GM23338 (cell line): Measurements from ENCODE around the gene FUT3. TPM values are rescaled to one million over a fixed set of nuclear protein-coding genes. Genes with fewer than 3 reads are reported as not detected.

Experiments used
- ATAC-seq: fragments of 200-7000 bp; cut with Tn5 transposase; 3 replicates; pipeline ENCODE4 v1.9.1; 2020
- DNase-seq: peaks from one replicate; pipeline ENCODE4 v3.0.0-alpha.2; 2015; ENCODE audit warnings: low spot score
- H2AFZ ChIP-seq: fragments of 200-600 bp; sonication (generic); 2 replicates; pipeline ENCODE4 v1.8.0; 2016; ENCODE audit warnings: antibody characterized with exemption, mild to moderate bottlenecking, moderate library complexity
- H3F3A ChIP-seq: fragments of 200-600 bp; sonication (generic); replicated peaks from 2 replicates; pipeline ENCODE4 v1.8.0; 2017; ENCODE audit warnings: antibody characterized with exemption, mixed run types, low read depth
- H3K27ac ChIP-seq: fragments of 200-600 bp; sonication (generic); 2 replicates; pipeline ENCODE4 v1.6.1; 2016; ENCODE audit warnings: low read depth
- H3K27me3 ChIP-seq: fragments of 200-600 bp; sonication (generic); 2 replicates; pipeline ENCODE4 v1.8.0; 2016; ENCODE audit warnings: mild to moderate bottlenecking, mixed run types, moderate library complexity; ENCODE audit not compliant: insufficient read depth
- H3K36me3 ChIP-seq: fragments of 200-600 bp; sonication (generic); 2 replicates; pipeline ENCODE4 v1.8.0; 2016; ENCODE audit warnings: mild to moderate bottlenecking; ENCODE audit not compliant: insufficient read depth
- H3K4me1 ChIP-seq: fragments of 200-600 bp; sonication (generic); 2 replicates; pipeline ENCODE4 v1.8.0; 2016; ENCODE audit warnings: mild to moderate bottlenecking, moderate library complexity; ENCODE audit not compliant: insufficient read depth
- H3K4me2 ChIP-seq: fragments of 200-600 bp; sonication (generic); 2 replicates; pipeline ENCODE4 v1.7.1; 2017; ENCODE audit warnings: mixed run types
- H3K4me3 ChIP-seq: fragments of 200-600 bp; sonication (generic); 2 replicates; pipeline ENCODE4 v1.6.1; 2016; ENCODE audit warnings: mixed run types
- H3K79me2 ChIP-seq: fragments of 200-600 bp; sonication (generic); replicated peaks from 2 replicates; pipeline ENCODE4 v1.8.0; 2017; ENCODE audit warnings: mild to moderate bottlenecking; ENCODE audit not compliant: insufficient read depth
- H3K9me2 ChIP-seq: fragments of 200-600 bp; sonication (generic); 2 replicates; pipeline ENCODE4 v1.8.0; 2017; ENCODE audit not compliant: insufficient read depth
- H4K20me1 ChIP-seq: fragments of 200-600 bp; sonication (generic); replicated peaks from 2 replicates; pipeline ENCODE4 v1.8.0; 2017; ENCODE audit warnings: mild to moderate bottlenecking; ENCODE audit not compliant: insufficient read depth
- H3K27ac Mint-ChIP-seq: 2 replicates; pipeline ENCODE4 v1.8.0; 2020; ENCODE audit warnings: inconsistent platforms, mild to moderate bottlenecking, moderate library complexity, mixed read lengths
- H3K27me3 Mint-ChIP-seq: 3 replicates; pipeline ENCODE4 v1.8.0; 2022; ENCODE audit warnings: low read depth, mild to moderate bottlenecking, moderate library complexity, mixed read lengths, inconsistent platforms; ENCODE audit not compliant: insufficient read depth, poor library complexity
- H3K36me3 Mint-ChIP-seq: 3 replicates; pipeline ENCODE4 v1.8.0; 2021; ENCODE audit warnings: low read depth, mild to moderate bottlenecking, inconsistent platforms, moderate library complexity, mixed read lengths
- H3K4me1 Mint-ChIP-seq: 3 replicates; pipeline ENCODE4 v1.8.0; 2020; ENCODE audit warnings: mild to moderate bottlenecking, inconsistent platforms, mixed read lengths
- H3K4me3 Mint-ChIP-seq: 3 replicates; pipeline ENCODE4 v1.8.0; 2021; ENCODE audit warnings: moderate library complexity, mild to moderate bottlenecking, inconsistent platforms, mixed read lengths
- H3K9me3 Mint-ChIP-seq: 3 replicates; pipeline ENCODE4 v1.8.0; 2020; ENCODE audit warnings: moderate library complexity, mild to moderate bottlenecking, inconsistent platforms, mixed read lengths
- CREB1 ChIP-seq: fragments of 250-450 bp; sonication (Bioruptor Pico); IDR thresholded peaks from 2 replicates; pipeline ENCODE4 v1.5.0; 2020; ENCODE audit warnings: low read depth, mild to moderate bottlenecking, moderate library complexity
- EZH2 ChIP-seq: fragments of 200-600 bp; sonication (generic); IDR thresholded peaks from one replicate; pipeline ENCODE4 v1.8.0; 2017; ENCODE audit warnings: antibody characterized with exemption, mild to moderate bottlenecking, low read depth; ENCODE audit not compliant: unreplicated experiment
- EZH2phosphoT487 ChIP-seq: fragments of 200-600 bp; sonication (generic); IDR thresholded peaks from one replicate; pipeline ENCODE4 v1.8.1; 2018; ENCODE audit warnings: antibody characterized with exemption; ENCODE audit not compliant: unreplicated experiment
- JUNB ChIP-seq: IDR thresholded peaks from one replicate; pipeline ENCODE4 v1.6.1; 2016; ENCODE audit warnings: antibody characterized with exemption; ENCODE audit not compliant: unreplicated experiment
- NANOG ChIP-seq: IDR thresholded peaks from 2 replicates; pipeline ENCODE4 v1.6.1; 2016; ENCODE audit warnings: antibody characterized with exemption, borderline replicate concordance
- POLR2AphosphoS5 ChIP-seq: IDR thresholded peaks from 2 replicates; pipeline ENCODE4 v1.6.1; 2016; ENCODE audit warnings: antibody characterized with exemption, low read depth
- STAT1 ChIP-seq: IDR thresholded peaks from one replicate; pipeline ENCODE4 v1.6.1; 2016; ENCODE audit warnings: antibody characterized with exemption; ENCODE audit not compliant: unreplicated experiment
- ZNF114 ChIP-seq: fragments of 250-450 bp; sonication (Bioruptor Pico); IDR thresholded peaks from 2 replicates; pipeline ENCODE4 v1.5.0; 2020; ENCODE audit warnings: mild to moderate bottlenecking, moderate library complexity
- ZNF331 ChIP-seq: fragments of 250-450 bp; sonication (Bioruptor Pico); IDR thresholded peaks from 2 replicates; pipeline ENCODE4 v1.5.0; 2020; ENCODE audit warnings: low read depth, mild to moderate bottlenecking, moderate library complexity
- ZNF462 ChIP-seq: fragments of 250-450 bp; sonication (Bioruptor Pico); IDR thresholded peaks from 2 replicates; pipeline ENCODE4 v1.5.0; 2020; ENCODE audit warnings: mild to moderate bottlenecking, moderate library complexity
- polyA plus RNA-seq: library from polyadenylated mRNA; unstranded; fragments of >200 nt; fragmentation: Nextera tagmentation; extraction: Ambion mirVana; gene quantifications from 2 replicates; pipeline ENCODE4 v1.2.1, GENCODE V29; 2016
- total RNA-seq: library from RNA; depleted of rRNA; stranded (reverse); fragments of >200 nt; shearing (Covaris generic); gene quantifications from 2 replicates; pipeline ENCODE4 v1.2.3, GENCODE V29; 2014
- TF ChIP-seq, protein P1 (sequence below): IDR thresholded peaks from 2 replicates; pipeline ENCODE4 v1.6.1; 2016; ENCODE audit warnings: antibody characterized with exemption
- TF ChIP-seq, protein P2 (sequence below), 2 experiments: fragments of 200-600 bp in 1 of 2; sonication (generic) in 1 of 2; conservative IDR thresholded peaks; 2 replicates each; pipeline versions ENCODE4 v1.5.1 to v1.6.1; 2016 to 2017; ENCODE audit warnings: antibody characterized with exemption in 2 of 2, low read depth in 2 of 2, mild to moderate bottlenecking in 2 of 2, moderate library complexity in 1 of 2
- TF ChIP-seq, protein P3 (sequence below): IDR thresholded peaks from one replicate; pipeline ENCODE4 v1.6.1; 2018; ENCODE audit warnings: antibody characterized with exemption; ENCODE audit not compliant: unreplicated experiment

FUT3 gene
- total and polyA plus RNA-seq, 2 experiments from 2014 or later, result 0.45 TPM; not detected in 1

- Histone ChIP-seq H2AFZ (no peak overlapping the region), H3F3A (no peaks in the 10 kb centered on the region), H3K36me3 (no peaks in the 10 kb centered on the region), H4K20me1 (no peaks in the 10 kb centered on the region; the same call in 1 of the 2 replicates), H3K4me2 (no peak overlapping the region), H3K4me3 (no peak overlapping the region), H3K79me2 (no peaks in the 10 kb centered on the region), H3K27ac (no peak overlapping the region), H3K4me1 (no peaks in the 10 kb centered on the region), H3K9me2 (no peaks in the 10 kb centered on the region), H3K27me3 (no peaks in the 10 kb centered on the region)
- no peak overlapping the region; the same call in 2 of the 3 replicates for H3K4me3 Mint-ChIP-seq
- no peaks in the 10 kb centered on the region; the same call in 2 of the 3 replicates for H3K9me3 Mint-ChIP-seq
- no peaks in the 10 kb centered on the region for H3K36me3 Mint-ChIP-seq
- ATAC-seq (no peak), DNase-seq (no peak)
- peaks cover 7% of the 10 kb centered on the region for H3K27me3 Mint-ChIP-seq
- H3K4me1 Mint-ChIP-seq, result no peaks in the 10 kb centered on the region; the same call in 2 of the 3 replicates
- no peak for TF ChIP-seq ZNF462 (CRISPR knock-in tag)
- TF ChIP-seq ZNF331 (CRISPR knock-in tag), result no peak
- TF ChIP-seq, protein P1, sequence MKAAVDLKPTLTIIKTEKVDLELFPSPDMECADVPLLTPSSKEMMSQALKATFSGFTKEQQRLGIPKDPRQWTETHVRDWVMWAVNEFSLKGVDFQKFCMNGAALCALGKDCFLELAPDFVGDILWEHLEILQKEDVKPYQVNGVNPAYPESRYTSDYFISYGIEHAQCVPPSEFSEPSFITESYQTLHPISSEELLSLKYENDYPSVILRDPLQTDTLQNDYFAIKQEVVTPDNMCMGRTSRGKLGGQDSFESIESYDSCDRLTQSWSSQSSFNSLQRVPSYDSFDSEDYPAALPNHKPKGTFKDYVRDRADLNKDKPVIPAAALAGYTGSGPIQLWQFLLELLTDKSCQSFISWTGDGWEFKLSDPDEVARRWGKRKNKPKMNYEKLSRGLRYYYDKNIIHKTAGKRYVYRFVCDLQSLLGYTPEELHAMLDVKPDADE, result no peak
- no peak for TF ChIP-seq POLR2AphosphoS5
- no peak for TF ChIP-seq STAT1
- TF ChIP-seq ZNF114 (CRISPR knock-in tag), result no peak
- no peak for TF ChIP-seq NANOG
- no peak for TF ChIP-seq CREB1
- TF ChIP-seq, protein P2, sequence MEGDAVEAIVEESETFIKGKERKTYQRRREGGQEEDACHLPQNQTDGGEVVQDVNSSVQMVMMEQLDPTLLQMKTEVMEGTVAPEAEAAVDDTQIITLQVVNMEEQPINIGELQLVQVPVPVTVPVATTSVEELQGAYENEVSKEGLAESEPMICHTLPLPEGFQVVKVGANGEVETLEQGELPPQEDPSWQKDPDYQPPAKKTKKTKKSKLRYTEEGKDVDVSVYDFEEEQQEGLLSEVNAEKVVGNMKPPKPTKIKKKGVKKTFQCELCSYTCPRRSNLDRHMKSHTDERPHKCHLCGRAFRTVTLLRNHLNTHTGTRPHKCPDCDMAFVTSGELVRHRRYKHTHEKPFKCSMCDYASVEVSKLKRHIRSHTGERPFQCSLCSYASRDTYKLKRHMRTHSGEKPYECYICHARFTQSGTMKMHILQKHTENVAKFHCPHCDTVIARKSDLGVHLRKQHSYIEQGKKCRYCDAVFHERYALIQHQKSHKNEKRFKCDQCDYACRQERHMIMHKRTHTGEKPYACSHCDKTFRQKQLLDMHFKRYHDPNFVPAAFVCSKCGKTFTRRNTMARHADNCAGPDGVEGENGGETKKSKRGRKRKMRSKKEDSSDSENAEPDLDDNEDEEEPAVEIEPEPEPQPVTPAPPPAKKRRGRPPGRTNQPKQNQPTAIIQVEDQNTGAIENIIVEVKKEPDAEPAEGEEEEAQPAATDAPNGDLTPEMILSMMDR (conservative IDR thresholded peaks at IDR 0.05; ENCODE audit: low read depth in 2 of 2), result no peak
- no peak for TF ChIP-seq EZH2phosphoT487
- no peak for TF ChIP-seq JUNB
- TF ChIP-seq, protein P3, sequence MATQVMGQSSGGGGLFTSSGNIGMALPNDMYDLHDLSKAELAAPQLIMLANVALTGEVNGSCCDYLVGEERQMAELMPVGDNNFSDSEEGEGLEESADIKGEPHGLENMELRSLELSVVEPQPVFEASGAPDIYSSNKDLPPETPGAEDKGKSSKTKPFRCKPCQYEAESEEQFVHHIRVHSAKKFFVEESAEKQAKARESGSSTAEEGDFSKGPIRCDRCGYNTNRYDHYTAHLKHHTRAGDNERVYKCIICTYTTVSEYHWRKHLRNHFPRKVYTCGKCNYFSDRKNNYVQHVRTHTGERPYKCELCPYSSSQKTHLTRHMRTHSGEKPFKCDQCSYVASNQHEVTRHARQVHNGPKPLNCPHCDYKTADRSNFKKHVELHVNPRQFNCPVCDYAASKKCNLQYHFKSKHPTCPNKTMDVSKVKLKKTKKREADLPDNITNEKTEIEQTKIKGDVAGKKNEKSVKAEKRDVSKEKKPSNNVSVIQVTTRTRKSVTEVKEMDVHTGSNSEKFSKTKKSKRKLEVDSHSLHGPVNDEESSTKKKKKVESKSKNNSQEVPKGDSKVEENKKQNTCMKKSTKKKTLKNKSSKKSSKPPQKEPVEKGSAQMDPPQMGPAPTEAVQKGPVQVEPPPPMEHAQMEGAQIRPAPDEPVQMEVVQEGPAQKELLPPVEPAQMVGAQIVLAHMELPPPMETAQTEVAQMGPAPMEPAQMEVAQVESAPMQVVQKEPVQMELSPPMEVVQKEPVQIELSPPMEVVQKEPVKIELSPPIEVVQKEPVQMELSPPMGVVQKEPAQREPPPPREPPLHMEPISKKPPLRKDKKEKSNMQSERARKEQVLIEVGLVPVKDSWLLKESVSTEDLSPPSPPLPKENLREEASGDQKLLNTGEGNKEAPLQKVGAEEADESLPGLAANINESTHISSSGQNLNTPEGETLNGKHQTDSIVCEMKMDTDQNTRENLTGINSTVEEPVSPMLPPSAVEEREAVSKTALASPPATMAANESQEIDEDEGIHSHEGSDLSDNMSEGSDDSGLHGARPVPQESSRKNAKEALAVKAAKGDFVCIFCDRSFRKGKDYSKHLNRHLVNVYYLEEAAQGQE, result no peak
- no peak for TF ChIP-seq EZH2
- no peak overlapping the region for H3K27ac Mint-ChIP-seq
Observed at GRCh38 chr19:5820785-5821184, 30.5 kb downstream of the FUT3 start.
